Heart right ventricle (tissue), 16 donors: ENCODE measurements around the gene SLAIN2. TPM values are rescaled to one million over a fixed set of nuclear protein-coding genes. Genes with fewer than 3 reads are reported as not detected.
A peak's percentile ranks its signal among the peaks of the same experiment; 100 is the strongest.
"Not testable (repeated sequence)": the region's sequence is repeated elsewhere in the genome, so short reads cannot be mapped to it uniquely, and the experiment has no call there.

Source experiments
- ATAC-seq, 8 donors: fragments of 200-7000 bp; cut with Tn5 transposase; one replicate each; pipeline ENCODE4 v1.9.1; 2020; ENCODE audit warnings: mild to moderate bottlenecking in 8 of 8, moderate library complexity in 8 of 8, moderate number of reproducible peaks in 1 of 8
- DNase-seq, 2 donors: peaks; one replicate each; pipeline ENCODE4 v3.0.0-alpha.2; 2020
- H3K27ac ChIP-seq, 10 donors: fragments of 200-600 bp; sonication (generic) in 2 of 10; one replicate each; pipeline versions ENCODE4 v1.5.0 to v1.8.0; 2020 to 2022; ENCODE audit warnings: mild to moderate bottlenecking in 3 of 10
- H3K27me3 ChIP-seq, 7 donors: fragments of 200-600 bp; one replicate each; pipeline ENCODE4 v1.8.0; 2021 to 2022; ENCODE audit warnings: mild to moderate bottlenecking in 2 of 7
- H3K36me3 ChIP-seq, 9 donors: fragments of 200-600 bp; sonication (generic) in 1 of 9; one replicate each; pipeline versions ENCODE4 v1.5.0 to v1.8.0; 2020 to 2022; ENCODE audit warnings: mild to moderate bottlenecking in 2 of 9
- H3K4me1 ChIP-seq, 9 donors: fragments of 200-600 bp; sonication (generic) in 1 of 9; one replicate each; pipeline versions ENCODE4 v1.5.0 to v1.8.0; 2020 to 2022; ENCODE audit warnings: mild to moderate bottlenecking in 4 of 9
- H3K4me3 ChIP-seq, 10 donors: fragments of 200-600 bp; sonication (generic) in 2 of 10; one replicate each; pipeline versions ENCODE4 v1.5.0 to v1.8.0; 2020 to 2022; ENCODE audit warnings: mild to moderate bottlenecking in 7 of 10, moderate library complexity in 2 of 10
- H3K9me3 ChIP-seq, 11 donors: fragments of 200-600 bp in 10 of 11; sonication (generic) in 2 of 11; one replicate each; pipeline versions ENCODE4 v1.5.0 to v1.8.0; 2013 to 2022; ENCODE audit warnings: mild to moderate bottlenecking in 2 of 11, control low read depth in 1 of 11, moderate library complexity in 1 of 11
- CTCF ChIP-seq, 9 donors: fragments of 200-600 bp; sonication (generic) in 2 of 9; IDR thresholded peaks; one replicate each; pipeline versions ENCODE4 v1.5.0 to v1.8.0; 2021 to 2022; ENCODE audit warnings: antibody characterized with exemption in 9 of 9, mild to moderate bottlenecking in 5 of 9, moderate library complexity in 1 of 9
- WGBS, 2 donors: extraction: QIAGEN DNeasy Blood & Tissue Kit; methylation state at CpG; one replicate each; pipeline ENCODE4 v1.1.7; 2013; ENCODE audit warnings: inconsistent platforms in 1 of 2; 5-methylcytosine and 5-hydroxymethylcytosine counted together
- intact Hi-C, 10 donors: fragments of 100-400 bp; cut with DNase I; formaldehyde crosslinking; loops; one replicate each; pipeline versions ENCODE4 v1.11.1 to v1.14.2; 2022
- polyA plus RNA-seq, 2 donors: library from polyadenylated mRNA; stranded (reverse); fragments of 200-250 nt; gene quantifications; one replicate each; pipeline ENCODE4 v1.2.3, GENCODE V29; 2013
- total RNA-seq, 10 donors: library from RNA; stranded (reverse); fragmentation: NEBNext Ultra II Directional in 3 of 10; extraction: Animal tissue kit (Norgen Biotek cat#: 25700) in 3 of 10; gene quantifications; one replicate each; pipeline versions ENCODE4 v1.2.1 to v1.2.4, GENCODE V29; 2021 to 2023
- donor health status: Arrhythmogenic right ventricular cardiomyopathy.
- donor health status: ischemic (EF 13 %, LVEDD 7.1; RV severe dilation, severe dysfunction).
- donor health status: healthy with polysubstance abuse.
- donor health status: DM: no; HTN: yes; CAD: no.
- donor health status: DM: no; HTN: no; CAD: no.
- donor health status: ischemic (EF 25% LVEDD 6.9; RV normal size, moderate dysfunction).
- donor health status: ischemic (EF 25% LVEDD 5.7; RV mildly dilated, moderate dysfunction).
- donor health status: healthy.
- donor health status: DM: yes; HTN: yes; CAD: no.
- donor health status: Ischemic cardiomyopathy.
- donor health status: ischemic (EF 35%, LVEDD 5.7; RV mildly dilated, moderate dysfunction).
- donor health status: nonischemic (EF 11% LVEDD 7.7; RV severe dilation, severe dysfunction).
- donor health status: DM: yes; HTN: yes; CAD: no.
- donor health status: PGD.
- donor health status: ischemic (EF 29% LVEDD 5.4; RV normal size, mild dysfunction).
- donor health status: nonischemic (EF 23%, LVEDD 6.1; RV moderate dilation, normal function).

The SLAIN2 gene
- total and polyA plus RNA-seq, 12 donors: 16.4 to 185 (median 131) TPM

GRCh38 chr4:48307528-48307927, 33.8 kb upstream of the SLAIN2 start:
- ATAC-seq (no peak), DNase-seq (no peak)
- Histone ChIP-seq H3K4me3 (no peak overlapping the region), H3K27ac (no peak overlapping the region), H3K4me1 (no peaks in the 10 kb centered on the region), H3K9me3 (no peaks in the 10 kb centered on the region), H3K36me3 (no peaks in the 10 kb centered on the region), H3K27me3 (no peaks in the 10 kb centered on the region)
- intact Hi-C loops: no loop called here
- WGBS, 2 donors: 89% methylated on average over 5 of the region's 5 CpGs
- no peak for TF ChIP-seq CTCF (IDR thresholded peaks at IDR 0.05)

- intact Hi-C loops: no loop called here
- Histone ChIP-seq H3K36me3 (no peaks in the 10 kb centered on the region), H3K4me3 (no peak overlapping the region), H3K4me1 (no peaks in the 10 kb centered on the region), H3K27ac (no peak overlapping the region), H3K27me3 (no peaks in the 10 kb centered on the region), H3K9me3 (peaks cover 0 to 5% (median 0%) of the 10 kb centered on the region in 11 donors)
- DNase-seq: no peak
- no peak for TF ChIP-seq CTCF (IDR thresholded peaks at IDR 0.05)
- WGBS, 2 donors: 91 to 96% methylated on average over 2 of the region's 2 CpGs
- ATAC-seq: no peak
Measured at GRCh38 chr4:48308901-48309300, 32.4 kb upstream of the SLAIN2 start.

- intact Hi-C loops: no loop called here
- no peak for ATAC-seq
- WGBS, 2 donors: 80 to 81% methylated on average over 3 of the region's 3 CpGs
Measured at GRCh38 chr4:48311896-48312295, 29.4 kb upstream of the SLAIN2 start.

GRCh38 chr4:48314746-48315145, 26.6 kb upstream of the SLAIN2 start:
- ATAC-seq, H3K9me3 ChIP-seq, H3K27ac ChIP-seq, DNase-seq, H3K36me3 ChIP-seq, H3K27me3 ChIP-seq, H3K4me1 ChIP-seq, H3K4me3 ChIP-seq, intact Hi-C loops: not testable (repeated sequence)

More at GRCh38 chr4:48311896-48312295, 29.4 kb upstream of the SLAIN2 start:
- Histone ChIP-seq H3K4me1 (no peaks in the 10 kb centered on the region), H3K9me3 (peaks cover 0 to 8% (median 0%) of the 10 kb centered on the region in 11 donors), H3K4me3 (no peak overlapping the region), H3K27ac (no peak overlapping the region), H3K27me3 (no peaks in the 10 kb centered on the region), H3K36me3 (no peaks in the 10 kb centered on the region)
- no peak for DNase-seq
- TF ChIP-seq CTCF (IDR thresholded peaks at IDR 0.05): no peak

- DNase-seq: peak in 1 of 2 donors; percentile 11
- H3K9me3 ChIP-seq: peaks cover 0 to 8% (median 0%) of the 10 kb centered on the region in 11 donors
- H3K4me1 ChIP-seq: no peaks in the 10 kb centered on the region
- peak; percentile 7 to 73 (median 63) for TF ChIP-seq CTCF (IDR thresholded peaks at IDR 0.05)
- 38 to 41% methylated on average over 7 of the region's 7 CpGs for WGBS, 2 donors
- H3K27me3 ChIP-seq: no peaks in the 10 kb centered on the region
- no peak overlapping the region for H3K27ac ChIP-seq
- H3K4me3 ChIP-seq: no peak overlapping the region
- intact Hi-C loops: no loop called here
- ATAC-seq: peak in 1 of 8 donors; percentile 28
- no peaks in the 10 kb centered on the region for H3K36me3 ChIP-seq
Measured at GRCh38 chr4:48315728-48316630, 25.4 kb upstream of the SLAIN2 start.
